ENCODE results near the gene TOM1L1. TPM values are rescaled to one million over a fixed set of nuclear protein-coding genes. Genes with fewer than 3 reads are reported as not detected.

TOM1L1 gene
- total RNA-seq, 1 experiment from 2014 or later, result 55.4 TPM

GRCh38 chr17:54980375-54980774 is 79.7 kb downstream of the TOM1L1 start:
- no TSS peak for BruUV-seq (replicated peaks)
- ChIA-PET CTCF (no interaction called here), POLR2A (ENCODE audit: low non-redundant PET) (no interaction called here)
- H3K9me3 ChIP-seq (ENCODE audit: low read depth, low read length, poor library complexity, severe bottlenecking), result peaks cover 16% of the 10 kb centered on the region
- peaks cover 4% of the 10 kb centered on the region for H3K4me1 ChIP-seq (ENCODE audit: insufficient read depth, low read length, poor library complexity, severe bottlenecking)
- no peak for DNase-seq (ENCODE audit: low spot score)
- H3K4me3 ChIP-seq (ENCODE audit: low read depth, low read length, poor library complexity, severe bottlenecking), result no peak overlapping the region
- H3K27me3 ChIP-seq (replicated peaks; ENCODE audit: insufficient read depth, low read depth, low read length, poor library complexity), result no peaks in the 10 kb centered on the region
- H3K36me3 ChIP-seq (ENCODE audit: insufficient read depth, low read length, poor library complexity, severe bottlenecking), result no peaks in the 10 kb centered on the region
- H3K27ac ChIP-seq (ENCODE audit: low read depth, low read length, poor library complexity, severe bottlenecking), result no peak overlapping the region
- no peak for TF ChIP-seq CTCF (conservative IDR thresholded peaks at IDR 0.05; ENCODE audit: low read depth, low read length)
- no peak for TF ChIP-seq EZH2 (IDR thresholded peaks at IDR 0.05; ENCODE audit: borderline replicate concordance, low read depth, low read length, poor library complexity, severe bottlenecking)
- intact Hi-C loops (cut with micrococcal nuclease; ENCODE audit: unreplicated experiment), result no loop called here

GRCh38 chr17:54982399-54982798 is 81.7 kb downstream of the TOM1L1 start:
- no TSS peak for BruUV-seq (replicated peaks)
- ChIA-PET CTCF (no interaction called here), POLR2A (ENCODE audit: low non-redundant PET) (interaction anchor here (0.8 kb wide), 1 partner anchor 126 kb away, joined by 5 read pairs; no protein-coding TSS in a partner anchor)
- H3K4me3 ChIP-seq (ENCODE audit: low read depth, low read length, poor library complexity, severe bottlenecking), result no peak overlapping the region
- DNase-seq (ENCODE audit: low spot score), result no peak
- peaks cover 16% of the 10 kb centered on the region for H3K9me3 ChIP-seq (ENCODE audit: low read depth, low read length, poor library complexity, severe bottlenecking)
- H3K36me3 ChIP-seq (ENCODE audit: insufficient read depth, low read length, poor library complexity, severe bottlenecking), result no peaks in the 10 kb centered on the region
- TF ChIP-seq CTCF (conservative IDR thresholded peaks at IDR 0.05; ENCODE audit: low read depth, low read length) (no peak), EZH2 (IDR thresholded peaks at IDR 0.05; ENCODE audit: borderline replicate concordance, low read depth, low read length, poor library complexity, severe bottlenecking) (no peak)
- no peaks in the 10 kb centered on the region for H3K27me3 ChIP-seq (replicated peaks; ENCODE audit: insufficient read depth, low read depth, low read length, poor library complexity)
- H3K27ac ChIP-seq (ENCODE audit: low read depth, low read length, poor library complexity, severe bottlenecking), result no peak overlapping the region
- peaks cover 5% of the 10 kb centered on the region for H3K4me1 ChIP-seq (ENCODE audit: insufficient read depth, low read length, poor library complexity, severe bottlenecking)
- intact Hi-C loops (cut with micrococcal nuclease; ENCODE audit: unreplicated experiment), result no loop called here

DNA sequence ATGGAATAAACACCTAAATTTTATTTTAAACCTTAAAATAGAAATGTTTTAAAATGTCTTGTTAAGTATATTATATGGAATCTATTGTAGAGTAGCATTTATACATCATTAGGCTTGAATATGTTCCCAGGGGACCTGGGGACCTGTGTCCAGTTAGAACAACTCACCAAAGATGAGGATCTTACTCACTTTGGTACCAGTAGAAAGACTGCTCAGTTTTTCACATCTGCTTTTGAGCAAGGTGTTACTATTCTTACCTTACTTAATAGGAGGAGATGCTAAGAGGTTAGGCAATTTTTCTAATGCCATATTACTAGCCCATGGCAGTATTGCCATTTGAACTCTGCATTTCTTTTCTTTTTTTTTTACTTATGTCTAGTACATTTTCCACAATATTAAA is 82.6 kb downstream of the TOM1L1 start:
- Histone ChIP-seq H3K4me1 (ENCODE audit: insufficient read depth, low read length, poor library complexity, severe bottlenecking) (peaks cover 5% of the 10 kb centered on the region), H3K27me3 (replicated peaks; ENCODE audit: insufficient read depth, low read depth, low read length, poor library complexity) (no peaks in the 10 kb centered on the region), H3K27ac (ENCODE audit: low read depth, low read length, poor library complexity, severe bottlenecking) (no peak overlapping the region), H3K36me3 (ENCODE audit: insufficient read depth, low read length, poor library complexity, severe bottlenecking) (no peaks in the 10 kb centered on the region), H3K4me3 (ENCODE audit: low read depth, low read length, poor library complexity, severe bottlenecking) (no peak overlapping the region), H3K9me3 (ENCODE audit: low read depth, low read length, poor library complexity, severe bottlenecking) (peaks cover 16% of the 10 kb centered on the region)
- no peak for DNase-seq (ENCODE audit: low spot score)
- ChIA-PET POLR2A (ENCODE audit: low non-redundant PET) (interaction anchor here (0.8 kb wide), 1 partner anchor 125 kb away, joined by 5 read pairs; no protein-coding TSS in a partner anchor), CTCF (no interaction called here)
- intact Hi-C loops (cut with micrococcal nuclease; ENCODE audit: unreplicated experiment), result no loop called here
- TF ChIP-seq EZH2 (IDR thresholded peaks at IDR 0.05; ENCODE audit: borderline replicate concordance, low read depth, low read length, poor library complexity, severe bottlenecking), result no peak
- TF ChIP-seq CTCF (conservative IDR thresholded peaks at IDR 0.05; ENCODE audit: low read depth, low read length), result no peak
- no TSS peak for BruUV-seq (replicated peaks)

Data from A673 (cell line).